ENCODE measurements around the gene NUP153.
A peak's percentile ranks its signal among the peaks of the same experiment; 100 is the strongest.
"Not testable (repeated sequence)": the region's sequence is repeated elsewhere in the genome, so short reads cannot be mapped to it uniquely, and the experiment has no call there.

NUP153 gene

DNA sequence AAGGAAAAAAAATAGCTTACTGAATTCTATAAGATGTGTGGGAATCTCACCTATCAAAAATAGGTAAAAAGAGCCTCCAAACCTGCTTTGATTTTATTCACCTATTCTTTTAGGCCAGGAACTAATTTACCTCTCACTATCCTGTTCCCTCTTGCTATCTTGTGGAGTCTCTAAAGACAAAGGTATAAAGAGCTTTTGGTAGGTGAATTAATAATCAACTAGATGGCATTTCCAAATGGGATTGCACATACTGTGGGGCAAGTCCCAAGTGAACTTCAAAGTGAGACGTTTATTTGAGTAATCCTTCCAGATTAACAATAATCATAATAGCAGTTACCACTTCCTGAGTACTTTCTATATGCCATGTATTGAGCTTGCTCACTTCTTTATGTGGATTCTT lies 103.8 kb downstream of the NUP153 start:
- DNase-seq (ENCODE audit: low read depth in 2 of 2): no peak

DNA sequence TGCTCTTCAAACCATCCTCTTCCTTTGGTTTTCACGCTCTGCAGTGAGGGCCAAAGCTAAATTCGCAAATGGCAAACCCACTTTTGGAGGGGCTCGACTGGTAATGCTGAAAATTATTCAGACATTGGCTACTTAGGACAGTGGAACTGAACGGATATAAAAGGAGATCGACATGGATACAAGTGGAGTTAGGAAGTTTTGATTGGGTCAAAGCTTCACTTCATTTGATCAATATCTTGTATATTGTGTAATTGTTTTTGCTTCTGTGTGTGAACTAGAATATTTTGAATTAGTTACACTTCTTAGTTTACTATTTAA lies 105.4 kb downstream of the NUP153 start:
- no peak for DNase-seq (ENCODE audit: low read depth in 2 of 2)

DNA sequence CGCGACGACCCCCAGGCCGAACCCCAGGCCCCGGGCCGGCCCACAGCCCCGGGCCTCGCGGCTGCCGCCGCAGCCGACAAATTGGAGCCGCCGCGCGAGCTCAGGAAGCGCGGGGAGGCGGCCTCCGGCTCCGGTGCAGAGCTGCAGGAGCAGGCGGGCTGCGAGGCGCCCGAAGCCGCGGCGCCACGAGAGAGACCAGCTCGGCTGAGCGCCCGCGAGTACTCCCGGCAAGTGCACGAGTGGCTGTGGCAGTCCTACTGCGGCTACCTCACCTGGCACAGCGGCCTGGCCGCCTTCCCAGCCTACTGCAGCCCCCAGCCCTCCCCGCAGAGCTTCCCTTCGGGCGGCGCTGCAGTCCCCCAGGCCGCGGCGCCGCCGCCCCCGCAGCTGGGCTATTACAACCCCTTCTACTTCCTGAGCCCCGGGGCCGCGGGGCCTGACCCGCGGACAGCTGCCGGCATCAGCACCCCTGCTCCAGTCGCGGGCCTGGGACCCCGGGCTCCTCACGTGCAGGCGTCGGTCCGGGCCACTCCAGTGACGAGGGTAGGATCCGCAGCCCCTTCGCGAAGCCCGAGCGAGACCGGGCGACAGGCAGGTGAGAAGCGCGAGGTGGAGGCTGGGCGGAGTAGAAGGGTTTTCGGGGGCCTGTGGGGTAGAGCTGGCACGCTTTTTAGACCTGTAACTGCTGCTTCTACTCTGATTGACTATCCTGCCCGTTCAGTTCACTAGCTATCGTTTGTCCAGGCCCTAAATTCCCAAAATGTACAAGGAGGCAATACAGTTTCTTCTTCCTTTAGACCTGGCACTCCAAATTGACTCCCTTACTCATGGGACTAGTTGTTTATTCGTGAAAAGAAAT lies 106.0 kb downstream of the NUP153 start:
- peak in 1 of 2 donors; percentile 5 for DNase-seq (ENCODE audit: low read depth in 2 of 2)

DNA sequence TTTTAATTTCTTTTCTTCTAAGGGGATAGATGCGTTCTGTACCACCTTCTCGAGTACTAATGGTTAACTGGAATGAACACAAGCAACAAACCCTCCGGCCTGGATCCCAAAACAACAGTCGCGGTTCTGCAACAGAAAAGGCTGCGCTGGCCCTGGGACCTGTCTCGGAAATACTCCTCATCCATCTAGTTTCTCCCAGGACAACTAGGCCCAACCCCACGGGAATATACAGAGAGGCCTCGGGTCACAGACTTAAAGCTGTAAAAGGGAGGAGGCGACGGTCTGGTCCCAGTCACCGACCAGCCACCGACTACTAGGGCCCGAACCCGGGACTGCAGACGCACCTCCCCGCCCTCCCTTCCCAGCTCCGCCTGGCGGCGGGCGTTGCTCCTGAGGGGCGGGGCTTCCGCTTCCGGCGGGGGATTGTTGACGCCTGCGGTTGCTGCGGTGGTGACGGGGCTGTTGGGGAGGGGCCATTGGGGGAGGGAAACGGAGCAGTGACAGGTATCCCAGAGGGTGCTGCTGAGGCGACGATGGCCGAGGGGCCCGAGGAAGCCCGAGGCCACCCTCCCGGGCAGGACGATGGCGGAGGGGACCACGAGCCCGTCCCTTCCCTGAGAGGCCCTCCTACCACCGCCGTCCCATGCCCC lies 106.7 kb downstream of the NUP153 start, which contains the start of gene FAM8A1:
TSS of gene FAM8A1 (plus strand) at position 426 of the 650 bp plus-strand sequence. CDS start at position 534, 108 bp downstream.
- peak; percentile 86 to 97 for DNase-seq (ENCODE audit: low read depth in 2 of 2)

DNA sequence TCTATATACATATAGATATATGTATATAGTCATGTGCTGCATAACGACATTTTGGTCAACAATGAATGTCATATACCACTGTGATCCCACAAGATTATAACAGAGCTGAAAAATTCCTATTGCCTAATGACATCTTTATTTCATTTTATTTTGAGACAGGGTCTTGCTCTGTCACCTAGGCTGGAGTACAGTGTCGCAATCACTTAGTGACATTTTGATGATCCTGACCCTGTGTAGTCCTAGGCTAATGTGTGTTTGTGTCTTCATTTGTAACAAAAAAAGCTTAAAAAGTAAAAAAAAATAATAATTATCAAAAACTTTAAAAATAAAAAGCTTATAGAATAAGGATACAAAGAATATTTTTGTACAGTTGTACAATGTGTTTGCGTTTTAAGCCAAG lies 110.6 kb downstream of the NUP153 start:
- DNase-seq (ENCODE audit: low read depth in 2 of 2): no peak

DNA sequence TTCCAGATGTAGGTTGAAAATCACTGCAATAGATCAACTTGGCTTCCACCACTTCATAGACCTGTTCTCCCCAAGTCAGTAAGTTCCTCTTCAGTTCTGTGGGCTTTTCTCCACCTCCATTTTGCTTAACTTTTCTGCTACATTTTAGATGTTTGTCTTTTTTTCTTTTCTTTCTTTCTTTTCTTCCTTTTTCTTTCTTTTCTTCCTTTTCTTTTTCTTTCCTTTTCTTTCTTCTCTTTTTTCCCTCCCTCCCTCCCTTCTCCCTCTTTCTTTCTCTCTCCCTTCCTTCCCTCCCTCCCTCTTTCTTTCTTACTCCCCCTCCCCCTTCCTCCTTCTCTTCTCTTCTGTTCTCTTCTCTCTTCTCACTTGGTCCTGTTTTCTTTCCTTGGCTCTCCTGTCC lies 113.5 kb downstream of the NUP153 start:
- DNase-seq (ENCODE audit: low read depth in 2 of 2): no peak

DNA sequence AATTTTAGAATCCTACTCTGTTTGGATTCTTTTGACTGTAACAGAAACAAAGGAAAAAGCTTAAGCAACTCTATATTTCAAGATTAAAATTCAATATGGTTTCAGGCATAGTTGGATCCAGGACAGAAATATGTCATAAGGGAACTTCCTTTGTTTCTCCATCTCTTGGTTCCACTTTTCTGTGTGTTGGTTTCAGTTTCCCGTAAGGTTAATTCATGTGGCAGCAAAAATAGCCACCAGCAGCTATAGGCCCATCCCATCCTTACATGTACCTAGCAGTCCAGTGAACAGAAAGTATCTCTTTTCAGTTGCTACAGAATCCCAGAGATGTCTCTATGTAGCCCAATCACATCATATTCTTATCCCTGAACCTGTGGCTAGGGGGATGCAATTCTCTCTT lies 115.4 kb downstream of the NUP153 start:
- no peak for DNase-seq (ENCODE audit: low read depth in 2 of 2)

DNA sequence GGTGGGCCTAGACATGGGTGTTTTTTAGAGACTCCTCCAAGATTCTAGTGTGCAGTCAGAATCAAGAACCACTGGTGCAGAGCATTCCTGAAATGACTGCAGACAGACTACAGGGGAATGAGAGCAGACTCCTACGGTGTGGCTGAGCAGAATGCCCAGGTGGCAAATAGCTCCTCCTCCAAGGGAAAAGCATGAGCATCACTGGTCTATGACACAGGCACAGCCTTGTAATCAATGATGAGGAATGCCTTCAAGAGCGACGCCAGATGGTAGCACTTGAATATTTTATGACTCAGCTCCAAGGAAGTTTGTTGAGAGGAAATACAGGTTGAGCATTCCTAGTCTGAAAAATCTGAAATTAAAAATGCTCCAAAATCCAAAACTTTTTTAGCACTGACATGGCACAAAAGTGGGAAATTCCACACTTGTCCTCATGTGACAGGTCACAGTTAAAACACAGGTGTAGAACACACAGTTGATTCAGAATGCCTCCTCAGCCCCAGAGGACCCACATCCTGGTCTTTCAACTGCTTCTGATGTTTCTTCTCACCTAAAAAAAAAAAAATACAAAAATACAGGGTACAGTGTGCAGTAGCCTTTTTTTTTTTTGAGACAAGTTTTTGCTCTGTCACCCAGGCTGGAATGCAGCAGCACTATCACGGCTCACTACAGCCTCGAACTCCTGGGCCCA lies 117.2 kb downstream of the NUP153 start:
- DNase-seq (ENCODE audit: low read depth in 2 of 2): no peak

DNA sequence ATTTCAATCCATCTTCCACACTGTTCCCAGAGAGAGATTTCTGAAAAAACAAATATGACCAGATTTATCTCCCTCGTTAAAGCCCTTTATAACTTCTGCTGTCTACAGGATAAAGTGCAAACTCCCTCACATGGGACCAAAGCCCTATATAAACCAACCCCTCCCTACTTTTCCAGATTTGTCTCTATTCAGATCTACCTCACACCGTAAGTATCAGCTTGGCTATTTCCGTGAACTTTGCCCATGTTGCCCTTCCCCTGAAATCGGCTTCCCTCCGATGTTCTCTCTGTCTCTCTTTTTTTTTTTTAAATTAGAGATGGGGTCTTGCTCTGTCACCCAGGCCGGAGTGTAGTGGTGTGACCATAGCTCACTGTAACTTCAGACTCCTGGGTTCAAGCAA lies 118.7 kb downstream of the NUP153 start:
- no peak for DNase-seq (ENCODE audit: low read depth in 2 of 2)

DNA sequence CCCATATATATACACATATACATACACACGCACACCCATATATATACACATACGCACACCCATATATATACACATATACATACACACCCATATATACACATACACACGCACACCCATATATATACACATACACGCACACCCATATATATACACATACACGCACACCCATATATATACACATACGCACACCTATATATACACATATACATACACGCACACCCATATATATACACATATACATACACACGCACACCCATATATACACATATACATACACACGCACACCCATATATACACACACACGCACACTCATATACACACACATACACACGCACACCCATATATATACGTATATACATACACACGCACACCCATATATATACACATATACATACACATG lies 120.1 kb downstream of the NUP153 start:
- DNase-seq (ENCODE audit: low read depth in 2 of 2): not testable (repeated sequence)

DNA sequence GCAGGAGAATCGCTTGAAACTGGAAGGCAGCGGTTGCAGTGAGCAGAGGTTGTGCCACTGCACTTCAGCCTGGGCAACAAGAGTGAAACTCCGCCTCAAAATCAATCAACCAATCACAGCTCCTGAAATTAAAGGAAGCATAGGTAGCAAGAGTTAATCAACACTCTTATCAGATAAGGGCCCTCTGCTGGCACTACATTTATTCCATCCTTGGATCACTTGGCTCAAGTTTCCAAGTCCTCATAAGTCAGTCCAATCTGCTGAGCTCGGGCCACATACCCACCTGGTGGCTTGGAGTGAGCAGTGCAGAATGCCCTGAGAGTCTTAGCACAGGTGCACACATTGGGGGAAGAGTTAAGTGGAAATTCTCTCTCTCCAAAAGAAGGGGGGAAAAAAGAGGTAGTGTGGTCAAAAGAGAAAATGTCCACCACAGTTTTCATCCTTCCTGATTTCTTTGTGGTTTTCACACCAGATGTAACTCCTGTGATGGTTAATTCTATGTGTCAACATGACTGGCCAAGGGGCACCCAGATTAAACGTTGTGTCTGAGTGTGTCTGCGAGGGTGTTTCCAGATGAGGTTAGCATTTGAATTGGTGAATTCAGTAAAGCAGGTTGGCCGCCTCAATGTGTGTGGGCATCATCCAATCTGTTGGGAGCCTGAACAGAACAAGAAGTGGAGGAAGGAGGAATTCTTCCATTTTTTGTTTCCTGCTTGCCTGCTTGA lies 120.8 kb downstream of the NUP153 start:
- DNase-seq (ENCODE audit: low read depth in 2 of 2): no peak

DNA sequence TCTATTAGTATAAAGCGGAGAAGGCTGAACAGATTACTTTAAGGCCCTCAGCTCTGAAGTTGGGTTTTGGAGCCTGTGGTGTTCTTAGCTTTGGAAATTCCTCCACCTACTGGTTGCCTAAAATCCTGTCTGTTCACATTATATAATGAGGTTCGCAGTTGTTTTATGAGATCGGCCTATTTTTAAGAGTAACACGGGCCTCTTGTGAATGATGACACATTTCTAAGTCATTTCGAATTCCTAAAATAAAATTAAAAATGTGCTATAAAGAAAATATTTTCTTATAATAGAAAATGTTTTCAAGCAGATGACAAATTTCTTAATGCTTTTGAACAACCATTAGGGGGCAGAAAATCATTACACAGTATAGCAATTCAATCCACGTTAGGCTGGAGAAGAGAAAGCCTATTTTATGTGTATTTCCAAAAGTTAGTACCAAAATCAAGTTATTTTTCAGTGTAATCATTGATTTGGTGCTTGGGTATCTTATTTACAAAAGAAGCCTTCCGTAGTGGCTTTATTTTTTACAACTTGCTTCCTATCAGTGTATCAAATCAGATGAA lies 122.4 kb downstream of the NUP153 start:
- no peak for DNase-seq (ENCODE audit: low read depth in 2 of 2)

DNA sequence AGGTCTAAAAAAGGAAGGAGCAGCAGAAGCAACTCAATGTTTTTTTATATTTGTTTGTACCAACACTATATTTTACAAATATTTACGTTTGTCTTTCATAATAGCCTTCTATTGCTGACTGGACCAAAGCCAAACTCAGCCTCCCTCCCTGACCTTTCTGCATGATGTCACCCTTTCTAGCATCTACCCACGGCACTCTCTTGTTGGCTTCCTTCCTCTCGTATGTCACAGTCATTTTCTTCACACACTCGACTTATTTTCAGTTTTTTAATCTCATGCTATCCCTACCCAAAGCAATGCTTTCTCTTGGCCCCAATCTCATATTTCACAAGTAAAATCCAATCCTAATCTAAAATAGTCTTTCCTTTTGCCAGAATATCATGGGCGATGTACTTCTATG lies 122.9 kb downstream of the NUP153 start:
- no peak for DNase-seq (ENCODE audit: low read depth in 2 of 2)

DNA sequence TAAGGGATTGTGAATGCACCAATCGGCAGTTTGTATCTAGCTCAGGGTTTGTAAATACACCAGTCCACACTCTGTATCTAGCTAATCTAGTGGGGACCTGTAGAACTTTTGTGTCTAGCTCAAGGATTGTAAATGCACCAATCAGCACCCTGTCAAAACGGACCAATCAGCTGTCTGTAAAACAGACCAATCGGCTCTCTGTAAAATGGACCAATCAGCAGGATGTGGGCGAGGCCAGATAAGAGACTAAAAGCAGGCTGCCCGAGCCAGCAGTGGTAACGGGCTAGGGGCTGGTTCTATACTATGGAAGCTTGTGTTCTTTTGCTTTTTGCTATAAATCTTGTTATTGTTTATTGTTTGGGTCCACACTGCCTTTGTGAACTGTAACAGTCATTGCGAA lies 125.4 kb downstream of the NUP153 start:
- DNase-seq (ENCODE audit: low read depth in 2 of 2): not testable (repeated sequence)

DNA sequence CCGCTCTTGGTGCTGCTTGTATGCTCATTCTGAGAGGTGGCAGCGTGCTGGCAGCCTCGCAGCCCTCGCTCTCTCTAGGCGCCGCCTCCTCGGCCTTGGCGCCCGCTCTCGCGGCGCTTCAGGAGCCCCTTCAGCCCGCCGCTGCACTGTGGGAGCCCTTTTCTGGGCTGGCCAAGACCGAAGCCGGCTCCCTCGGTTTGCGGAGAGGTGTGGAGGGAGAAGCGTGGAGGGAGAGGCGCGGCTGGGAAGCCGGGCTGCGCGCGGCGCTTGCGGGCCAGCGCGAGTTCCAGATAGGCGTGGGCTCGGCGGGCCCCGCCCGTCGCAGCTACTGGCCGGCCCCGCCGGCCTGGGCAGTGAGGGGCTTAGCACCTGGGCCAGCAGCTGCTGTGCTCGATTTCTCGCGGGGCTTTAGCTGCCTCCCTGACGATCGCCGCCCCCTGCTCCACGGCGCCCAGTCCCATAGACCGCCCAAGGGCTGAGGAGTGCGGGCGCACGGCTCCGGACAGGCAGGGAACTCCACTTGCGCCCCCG lies 126.1 kb downstream of the NUP153 start:
- no peak for DNase-seq (ENCODE audit: low read depth in 2 of 2)

DNA sequence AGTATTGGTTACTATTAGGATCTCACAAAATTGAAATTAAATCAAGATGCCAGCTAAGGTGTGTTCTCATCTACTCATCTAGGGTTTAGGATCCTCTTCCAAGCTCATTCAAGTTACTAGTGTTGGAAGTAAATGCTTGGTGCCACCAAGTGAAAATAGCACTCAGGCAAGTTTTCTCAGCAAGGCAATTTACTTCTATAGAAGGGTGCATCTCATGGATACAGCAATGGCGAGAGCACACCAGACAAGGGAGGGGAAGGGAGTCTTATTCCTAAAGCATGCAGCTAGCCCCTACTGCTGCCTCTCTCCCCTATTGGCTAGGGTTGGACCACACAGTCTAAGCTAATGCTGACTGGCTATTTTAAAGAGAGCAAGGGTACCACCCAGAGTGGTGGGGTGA lies 129.7 kb downstream of the NUP153 start:
- DNase-seq (ENCODE audit: low read depth in 2 of 2): no peak

DNA sequence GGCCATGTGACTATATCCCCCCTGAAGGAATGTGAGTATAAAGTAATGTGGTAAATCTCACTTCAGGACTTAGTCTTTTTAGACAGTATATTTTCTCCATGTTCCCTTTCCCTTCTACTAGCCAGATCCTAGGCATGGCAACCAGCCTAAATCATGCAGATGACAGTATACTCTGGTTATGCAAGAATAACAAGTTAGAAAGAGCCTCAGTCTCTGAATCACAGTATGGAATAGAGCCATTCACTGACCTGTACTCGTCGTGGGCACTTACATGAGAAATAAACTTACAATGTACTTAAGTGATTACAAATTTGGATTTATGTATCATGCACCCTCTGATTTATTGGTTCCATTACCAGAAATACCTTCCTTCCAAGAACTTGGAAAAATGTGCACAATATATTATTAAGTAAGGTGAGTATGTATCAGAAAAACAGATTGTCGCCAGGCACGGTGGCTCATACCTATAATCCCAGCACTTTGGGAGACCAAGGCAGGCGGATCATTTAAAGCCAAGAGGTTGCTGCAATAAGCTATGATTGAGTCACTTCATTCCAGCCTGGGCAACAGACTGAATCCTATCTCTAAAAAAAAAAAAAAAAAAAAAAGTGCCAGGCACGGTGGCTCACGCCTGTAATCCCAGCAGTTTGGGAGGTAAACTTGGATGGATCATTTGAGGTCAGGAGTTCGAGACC lies 131.7 kb downstream of the NUP153 start:
- DNase-seq (ENCODE audit: low read depth in 2 of 2): no peak

DNA sequence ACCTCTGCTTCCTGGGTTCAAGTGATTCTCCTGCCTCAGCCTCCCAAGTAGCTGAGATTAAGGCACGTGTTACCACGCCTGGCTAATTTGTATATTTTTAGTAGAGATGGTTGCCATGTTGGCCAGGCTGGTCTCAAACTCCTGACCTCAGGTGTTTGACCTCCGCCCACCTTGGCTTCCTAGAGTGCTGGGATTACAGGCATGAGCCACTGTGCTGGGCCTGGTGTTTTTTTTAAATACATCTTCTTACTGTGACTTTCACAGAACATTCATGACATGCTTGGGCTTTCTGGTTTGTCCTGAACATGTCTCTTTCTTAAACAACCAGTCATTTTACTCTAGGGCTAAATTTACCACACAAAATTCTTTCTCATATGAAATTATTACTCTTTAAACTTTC lies 141.3 kb downstream of the NUP153 start:
- DNase-seq (ENCODE audit: low read depth in 2 of 2): no peak
